HepG2 (cell line): ENCODE results near the gene C19orf44. TPM values are rescaled to one million over a fixed set of nuclear protein-coding genes. Genes with fewer than 3 reads are reported as not detected.
A peak's percentile ranks its signal among the peaks of the same experiment; 100 is the strongest.

Experiments
- ATAC-seq: fragments of 200-7000 bp; cut with Tn5 transposase; 3 replicates; pipeline ENCODE4 v1.9.1; 2020; ENCODE audit warnings: mild to moderate bottlenecking, moderate library complexity
- BruUV-seq: library from RNA; stranded (reverse); fragments of 400-500 nt; replicated peaks from 2 replicates; lab custom pipeline; 2021; lab: Mats Ljungman, UMichigan
- CTCF ChIA-PET: fragments of 300-600 bp; formaldehyde crosslinking; extraction: SDS; loops from one replicate; lab custom pipeline; 2021; ENCODE audit warnings: low total read pairs, inconsistent platforms, low intra/inter-chr PET ratio; lab: Yijun Ruan, JAX
- POLR2A ChIA-PET: fragments of 350-600 bp; sonication (Branson Sonifier 250); formaldehyde crosslinking; loops from one replicate; lab custom pipeline; 2020; ENCODE audit warnings: antibody characterized with exemption, inconsistent platforms; lab: Yijun Ruan, JAX
- DNase-seq: peaks from one replicate; pipeline ENCODE4 v3.0.0-alpha.2; 2015; ENCODE audit warnings: low spot score
- FAIRE-seq: peaks from 3 replicates; lab custom pipeline; 2011; peaks lifted over from hg19 to GRCh38; lab: Jason Lieb, UNC
- H2AFZ ChIP-seq: one replicate; pipeline ENCODE4 v1.6.1; 2011; ENCODE audit warnings: low read length, inconsistent platforms
- H3K27ac ChIP-seq: fragments of 300-600 bp; 3 replicates; pipeline ENCODE4 v1.8.0; 2011; ENCODE audit warnings: mixed run types, mild to moderate bottlenecking, mixed read lengths, low read length, inconsistent platforms; ENCODE audit not compliant: insufficient read depth; ENCODE audit errors: extremely low read length
- H3K27me3 ChIP-seq, 2 experiments: fragments of 200-600 bp in 1 of 2; 2 replicates in 1 of 2; 3 replicates in 1 of 2; pipeline versions ENCODE4 v1.6.0 to v1.8.0; 2011; ENCODE audit warnings: low read length in 2 of 2, mild to moderate bottlenecking in 2 of 2, moderate library complexity in 2 of 2, inconsistent platforms in 1 of 2; ENCODE audit not compliant: insufficient read depth in 2 of 2, control insufficient read depth in 1 of 2
- H3K36me3 ChIP-seq, 2 experiments: fragments of 200-600 bp in 1 of 2; replicated peaks in 1 of 2; 2 replicates in 1 of 2; 3 replicates in 1 of 2; pipeline versions ENCODE4 v1.5.1 to v1.8.0; 2011; ENCODE audit warnings: low read length in 2 of 2, inconsistent platforms in 1 of 2; ENCODE audit not compliant: insufficient read depth in 2 of 2, control insufficient read depth in 1 of 2
- H3K4me1 ChIP-seq: 2 replicates; pipeline ENCODE4 v1.5.1; 2012; ENCODE audit warnings: low read length, inconsistent platforms; ENCODE audit not compliant: insufficient read depth
- H3K4me2 ChIP-seq: 2 replicates; pipeline ENCODE4 v1.6.0; 2011; ENCODE audit warnings: low read depth, low read length, inconsistent platforms
- H3K4me3 ChIP-seq, 3 experiments: fragments of 200-600 bp in 1 of 3; sonication (generic), shearing (Covaris generic) in 1 of 3; replicated peaks in 1 of 3; 2 replicates each; pipeline ENCODE4 v1.5.1; 2011 to 2016; ENCODE audit warnings: low read length in 3 of 3, inconsistent platforms in 2 of 3, low read depth in 2 of 3, mild to moderate bottlenecking in 2 of 3, control low read depth in 1 of 3, mixed read lengths in 1 of 3; ENCODE audit not compliant: insufficient read depth in 1 of 3
- H3K79me2 ChIP-seq: one replicate; pipeline ENCODE4 v1.6.1; 2011; ENCODE audit warnings: low read length, inconsistent platforms; ENCODE audit not compliant: insufficient read depth
- H3K9ac ChIP-seq: 2 replicates; pipeline ENCODE4 v1.6.0; 2011; ENCODE audit warnings: mild to moderate bottlenecking, low read depth, low read length, inconsistent platforms; ENCODE audit not compliant: insufficient read depth
- H3K9me3 ChIP-seq: 2 replicates; pipeline ENCODE4 v1.5.1; 2012; ENCODE audit warnings: mild to moderate bottlenecking, low read length
- H4K20me1 ChIP-seq: 2 replicates; pipeline ENCODE4 v1.6.0; 2011; ENCODE audit warnings: inconsistent platforms, mild to moderate bottlenecking, low read length, moderate library complexity; ENCODE audit not compliant: insufficient read depth
- EP300 ChIP-seq, 3 experiments: sonication (generic) in 1 of 3; formaldehyde crosslinking in 1 of 3; IDR thresholded peaks; 2 replicates each; pipeline versions ENCODE4 v1.5.1 to v1.6.1; 2011 to 2020; ENCODE audit warnings: low read depth in 2 of 3, low read length in 2 of 3, borderline replicate concordance in 1 of 3, improper control_type of control experiment in 1 of 3, mild to moderate bottlenecking in 1 of 3, missing genetic modification reagents in 1 of 3, moderate library complexity in 1 of 3
- ETV5 ChIP-seq: IDR thresholded peaks from 2 replicates; pipeline ENCODE4 v1.6.1; 2018; ENCODE audit warnings: missing biosample characterization, missing genetic modification reagents, inconsistent platforms, borderline replicate concordance
- HMG20B ChIP-seq: conservative IDR thresholded peaks from 2 replicates; pipeline ENCODE4 v1.6.1; 2016; ENCODE audit warnings: missing genetic modification reagents, missing compliant biosample characterization
- HNRNPLL ChIP-seq: fragments of 200-400 bp; formaldehyde crosslinking; IDR thresholded peaks from 2 replicates; pipeline ENCODE4 v1.6.1; 2017; ENCODE audit warnings: mild to moderate bottlenecking, low read depth, low read length; ENCODE audit not compliant: poor library complexity, severe bottlenecking
- KLF13 ChIP-seq: sonication (generic); formaldehyde crosslinking; IDR thresholded peaks from 2 replicates; pipeline ENCODE4 v1.4.0; 2020; ENCODE audit warnings: mild to moderate bottlenecking, missing genetic modification reagents
- KLF16 ChIP-seq, 2 experiments: sonication (generic) in 1 of 2; formaldehyde crosslinking in 1 of 2; IDR thresholded peaks; 2 replicates each; pipeline versions ENCODE4 v1.6.1 to v1.8.0; 2016 to 2023; ENCODE audit warnings: missing genetic modification reagents in 2 of 2, missing compliant biosample characterization in 1 of 2
- MYC ChIP-seq: sonication (generic); formaldehyde crosslinking; IDR thresholded peaks from 2 replicates; pipeline ENCODE4 v1.9.0; 2021; ENCODE audit warnings: missing genetic modification reagents, borderline replicate concordance
- NFIB ChIP-seq: sonication (generic); formaldehyde crosslinking; IDR thresholded peaks from 2 replicates; pipeline ENCODE4 v1.9.0; 2021; ENCODE audit warnings: missing genetic modification reagents, mild to moderate bottlenecking, borderline replicate concordance
- PAWR ChIP-seq: sonication (generic); formaldehyde crosslinking; IDR thresholded peaks from 2 replicates; pipeline ENCODE4 v1.4.0; 2020; ENCODE audit warnings: missing genetic modification reagents, mild to moderate bottlenecking, borderline replicate concordance
- POLR2A ChIP-seq, 2 experiments: IDR thresholded peaks; 2 replicates each; pipeline ENCODE4 v1.6.1; 2011; ENCODE audit warnings: low read depth in 2 of 2, low read length in 2 of 2, mild to moderate bottlenecking in 1 of 2, moderate library complexity in 1 of 2; ENCODE audit not compliant: insufficient read depth in 1 of 2
- SIX4 ChIP-seq: sonication (generic); formaldehyde crosslinking; IDR thresholded peaks from 2 replicates; pipeline ENCODE4 v1.4.0; 2020; ENCODE audit warnings: missing genetic modification reagents
- SOX13 ChIP-seq, 3 experiments: fragments of 450-650 bp in 1 of 3; sonication (generic) in 1 of 3; formaldehyde crosslinking in 1 of 3; IDR thresholded peaks in 2 of 3; conservative IDR thresholded peaks in 1 of 3; 2 replicates each; pipeline versions ENCODE4 v1.5.0 to v1.6.1; 2016 to 2020; ENCODE audit warnings: antibody characterized with exemption in 1 of 3, mild to moderate bottlenecking in 1 of 3, missing compliant biosample characterization in 1 of 3, missing genetic modification reagents in 1 of 3, moderate library complexity in 1 of 3
- ZFP90 ChIP-seq: sonication (generic); formaldehyde crosslinking; IDR thresholded peaks from 2 replicates; pipeline ENCODE4 v1.8.0; 2022; ENCODE audit warnings: missing genetic modification reagents, mild to moderate bottlenecking, inconsistent platforms, borderline replicate concordance
- ZFYVE20 ChIP-seq: sonication (generic); formaldehyde crosslinking; IDR thresholded peaks from 2 replicates; pipeline ENCODE4 v1.8.0; 2023; ENCODE audit warnings: low read depth, mild to moderate bottlenecking, moderate library complexity, missing genetic modification reagents, borderline replicate concordance
- ZNF256 ChIP-seq: sonication (generic); formaldehyde crosslinking; conservative IDR thresholded peaks from 2 replicates; pipeline ENCODE4 v1.4.0; 2020; ENCODE audit warnings: missing genetic modification reagents
- ZNF746 ChIP-seq: sonication (generic); formaldehyde crosslinking; IDR thresholded peaks from 2 replicates; pipeline ENCODE4 v1.8.0; 2022; ENCODE audit warnings: mild to moderate bottlenecking, missing genetic modification reagents
- WGBS: methylation state at CpG from one replicate; pipeline ENCODE4 v1.1.6; 2017; ENCODE audit warnings: low lambda C conversion rate; 5-methylcytosine and 5-hydroxymethylcytosine counted together
- in situ Hi-C: cut with HindIII; loops from 2 replicates; pipeline ENCODE4 v1.10.0; 2017; ENCODE audit warnings: low pct_unique_long_range_greater_than_20kb; ENCODE audit not compliant: extremely low pct_ligation_motif_present
- intact Hi-C: fragments of 100-400 bp; cut with micrococcal nuclease; formaldehyde crosslinking; loops from one replicate; pipeline ENCODE4 v1.10.0; 2022; ENCODE audit not compliant: unreplicated experiment
- polyA plus RNA-seq, 8 experiments: library from polyadenylated mRNA; depleted of rRNA in 3 of 8; stranded (reverse) in 7 of 8; unstranded in 1 of 8; fragments of >200 nt; fragmentation: Illumina TruSeq in 4 of 8; extraction: Trizol in 4 of 8; gene quantifications; 2 replicates each; pipeline versions ENCODE4 v1.2.1 to v1.2.3, GENCODE V29; 2011 to 2016; ENCODE audit warnings: low read depth in 4 of 8, missing spikeins in 1 of 8, mixed read lengths in 1 of 8; ENCODE audit not compliant: insufficient read depth in 1 of 8
- total RNA-seq, 5 experiments: library from RNA; depleted of rRNA; stranded (reverse); fragments of >200 nt; fragmentation: Illumina TruSeq; extraction: Trizol; gene quantifications; 2 replicates each; pipeline ENCODE4 v1.2.3, GENCODE V29; 2016; ENCODE audit warnings: low read depth in 1 of 5
- TF ChIP-seq, protein P1 (sequence below): sonication (generic); formaldehyde crosslinking; IDR thresholded peaks from 2 replicates; pipeline ENCODE4 v1.5.0; 2020; ENCODE audit warnings: missing genetic modification reagents
- TF ChIP-seq, protein P2 (sequence below): sonication (generic); formaldehyde crosslinking; IDR thresholded peaks from 2 replicates; pipeline ENCODE4 v1.5.0; 2020; ENCODE audit warnings: mild to moderate bottlenecking, low read depth, missing genetic modification reagents, borderline replicate concordance
- TF ChIP-seq, protein P3 (sequence below): sonication (generic); formaldehyde crosslinking; conservative IDR thresholded peaks from 2 replicates; pipeline ENCODE4 v1.8.0; 2022; ENCODE audit warnings: mild to moderate bottlenecking, moderate library complexity, missing genetic modification reagents
- TF ChIP-seq, protein P4 (sequence below): IDR thresholded peaks from 2 replicates; pipeline ENCODE4 v1.6.1; 2012; ENCODE audit warnings: inconsistent platforms

Gene C19orf44
- total and polyA plus RNA-seq, 2 of the 13 experiments (the other 11 are each of a cell fraction or from before 2014, with no cell fraction given) = 3.2 to 4.3 TPM

DNA sequence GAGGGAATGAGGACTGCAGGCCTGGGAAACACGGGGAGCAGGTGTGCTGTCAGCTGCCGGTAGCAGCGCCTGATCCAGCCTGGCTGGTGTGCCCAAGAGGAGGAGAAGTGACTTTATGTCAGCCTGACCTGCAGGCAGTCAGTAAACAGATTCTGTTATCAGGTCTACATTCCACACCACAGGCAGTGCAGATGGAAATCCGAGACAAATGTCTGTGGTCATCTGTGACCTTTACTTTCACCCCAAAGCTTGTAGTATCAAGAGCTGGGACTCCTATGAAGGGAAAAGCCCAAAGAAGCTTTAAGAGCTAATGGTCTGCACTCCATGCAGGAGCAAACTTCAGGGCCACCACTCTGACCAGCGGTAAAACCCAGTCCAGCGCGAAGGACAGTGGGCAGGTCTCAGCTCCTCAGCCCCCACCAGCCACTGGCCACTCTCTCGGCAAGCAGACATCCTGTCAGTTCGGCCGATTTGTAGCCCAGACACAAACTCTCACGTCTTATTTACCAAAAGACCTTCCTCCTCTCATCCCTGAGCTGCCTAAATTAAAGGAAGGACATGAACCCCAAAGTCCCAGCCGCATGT, 32.1 kb upstream of the C19orf44 start:
- WGBS = 0% methylated on average over 8 of the region's 12 CpGs
- DNase-seq = peak; percentile 90
- peak overlapping the region; percentile 98 for H3K4me2 ChIP-seq
- TF ChIP-seq, protein P1, sequence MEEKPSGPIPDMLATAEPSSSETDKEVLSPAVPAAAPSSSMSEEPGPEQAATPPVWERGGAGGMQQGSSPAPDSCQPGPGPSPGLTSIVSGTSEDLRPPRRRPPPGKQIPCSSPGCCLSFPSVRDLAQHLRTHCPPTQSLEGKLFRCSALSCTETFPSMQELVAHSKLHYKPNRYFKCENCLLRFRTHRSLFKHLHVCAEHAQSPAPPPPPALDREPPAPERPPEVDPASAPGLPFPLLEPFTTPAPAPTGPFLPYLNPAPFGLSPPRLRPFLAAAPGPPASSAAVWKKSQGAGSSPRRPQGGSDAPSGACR (CRISPR knock-in tag) = peak; percentile 28; the same call in 1 of the 2 replicates
- TF ChIP-seq KLF13 (CRISPR knock-in tag) (no peak), SIX4 (CRISPR knock-in tag) (peak; percentile 85), PAWR (CRISPR knock-in tag) (no peak), KLF16 (CRISPR knock-in tag; IDR thresholded peaks at IDR 0.05) (0 out of 4 replicates have a peak, but pooled peaks of 1 of the 2 experiments have one; percentile 34), MYC (CRISPR knock-in tag) (peak; percentile 59; the same call in 1 of the 2 replicates), ZFYVE20 (no peak), HMG20B (CRISPR knock-in tag) (0 out of 2 replicates have a peak, but pooled peaks have one; percentile 18), ZFP90 (no peak), POLR2A (IDR thresholded peaks at IDR 0.05; ENCODE audit: insufficient read depth in 1 of 2, low read depth in 2 of 2, low read length in 2 of 2) (no peak; a peak in 1 of 4 replicates), ZNF746 (CRISPR knock-in tag) (no peak), ZNF256 (CRISPR knock-in tag) (no peak), SOX13 (IDR thresholded peaks at IDR 0.05) (no peak), SOX13 (CRISPR knock-in tag; conservative IDR thresholded peaks at IDR 0.05 in 1 of 2, IDR thresholded peaks at IDR 0.05 in 1 of 2) (peak in 1 of 2 experiments; percentile 75; a peak in 2 of 4 replicates), ETV5 (CRISPR knock-in tag) (no peak; the same call in 1 of the 2 replicates), HNRNPLL (no peak), NFIB (CRISPR knock-in tag) (no peak), EP300 (IDR thresholded peaks at IDR 0.05; ENCODE audit: low read depth in 2 of 2, low read length in 2 of 2) (no peak; a peak in 1 of 4 replicates), EP300 (CRISPR knock-in tag; IDR thresholded peaks at IDR 0.05; ENCODE audit: borderline replicate concordance) (no peak)
- TF ChIP-seq, protein P2, sequence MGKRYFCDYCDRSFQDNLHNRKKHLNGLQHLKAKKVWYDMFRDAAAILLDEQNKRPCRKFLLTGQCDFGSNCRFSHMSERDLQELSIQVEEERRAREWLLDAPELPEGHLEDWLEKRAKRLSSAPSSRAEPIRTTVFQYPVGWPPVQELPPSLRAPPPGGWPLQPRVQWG = no peak
- TF ChIP-seq, protein P3, sequence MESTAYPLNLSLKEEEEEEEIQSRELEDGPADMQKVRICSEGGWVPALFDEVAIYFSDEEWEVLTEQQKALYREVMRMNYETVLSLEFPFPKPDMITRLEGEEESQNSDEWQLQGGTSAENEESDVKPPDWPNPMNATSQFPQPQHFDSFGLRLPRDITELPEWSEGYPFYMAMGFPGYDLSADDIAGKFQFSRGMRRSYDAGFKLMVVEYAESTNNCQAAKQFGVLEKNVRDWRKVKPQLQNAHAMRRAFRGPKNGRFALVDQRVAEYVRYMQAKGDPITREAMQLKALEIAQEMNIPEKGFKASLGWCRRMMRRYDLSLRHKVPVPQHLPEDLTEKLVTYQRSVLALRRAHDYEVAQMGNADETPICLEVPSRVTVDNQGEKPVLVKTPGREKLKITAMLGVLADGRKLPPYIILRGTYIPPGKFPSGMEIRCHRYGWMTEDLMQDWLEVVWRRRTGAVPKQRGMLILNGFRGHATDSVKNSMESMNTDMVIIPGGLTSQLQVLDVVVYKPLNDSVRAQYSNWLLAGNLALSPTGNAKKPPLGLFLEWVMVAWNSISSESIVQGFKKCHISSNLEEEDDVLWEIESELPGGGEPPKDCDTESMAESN (CRISPR knock-in tag) = no peak
- TF ChIP-seq, protein P4, sequence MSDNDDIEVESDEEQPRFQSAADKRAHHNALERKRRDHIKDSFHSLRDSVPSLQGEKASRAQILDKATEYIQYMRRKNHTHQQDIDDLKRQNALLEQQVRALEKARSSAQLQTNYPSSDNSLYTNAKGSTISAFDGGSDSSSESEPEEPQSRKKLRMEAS = 0 out of 2 replicates have a peak, but pooled peaks have one; percentile 20

More for the DNA sequence above, 32.1 kb upstream of the C19orf44 start:
- Histone ChIP-seq H4K20me1 (peaks cover 23% of the 10 kb centered on the region), H3K4me3 (peak overlapping the region; percentile 20 to 66 (median 48); a peak in 5 of 6 replicates), H3K27me3 (no peaks in the 10 kb centered on the region), H3K79me2 (peaks cover 87% of the 10 kb centered on the region), H3K9me3 (no peaks in the 10 kb centered on the region), H2AFZ (no peak overlapping the region), H3K36me3 (no peaks in the 10 kb centered on the region; a peak in 2 of 5 replicates), H3K9ac (peak overlapping the region; percentile 69), H3K4me1 (peaks cover 86% of the 10 kb centered on the region), H3K27ac (peak overlapping the region; percentile 72)
- ATAC-seq (peak; percentile 95), FAIRE-seq (peak; percentile 94)
- intact Hi-C loops (loop anchor here (2.0 kb wide), 2 partner anchors 17 to 33 kb away; partner anchors contain the start of genes C19orf44 and CALR3), in situ Hi-C loops (no loop called here)
- BruUV-seq = no TSS peak
- POLR2A ChIA-PET = interaction anchor here (0.6 to 1.6 kb wide), 6 partner anchors 17 to 357 kb away, joined by 3 to 4 read pairs (median 4); partner anchors contain the start of genes C19orf44, CALR3 and SMIM7
- CTCF ChIA-PET = no interaction called here
